Effector memory CD4-positive, alpha-beta T cell (primary cell): ENCODE measurements around the gene ARNT2.

ENCODE experiments used
- DNase-seq, 3 donors: peaks; one replicate each; pipeline ENCODE4 v3.0.0-alpha.2; 2020
- H3K27ac ChIP-seq: 2 replicates; pipeline ENCODE4 v1.7.0; 2013; ENCODE audit warnings: mild to moderate bottlenecking, low read length, moderate library complexity; ENCODE audit not compliant: insufficient read depth, poor library complexity, severe bottlenecking
- H3K27me3 ChIP-seq: replicated peaks from 2 replicates; pipeline ENCODE4 v1.7.0; 2013; ENCODE audit warnings: mild to moderate bottlenecking, low read length; ENCODE audit not compliant: insufficient read depth, control insufficient read depth, poor library complexity, severe bottlenecking
- H3K36me3 ChIP-seq: 2 replicates; pipeline ENCODE4 v1.7.0; 2013; ENCODE audit warnings: mild to moderate bottlenecking, low read length, moderate library complexity; ENCODE audit not compliant: control insufficient read depth, insufficient read depth
- H3K4me1 ChIP-seq: 2 replicates; pipeline ENCODE4 v1.7.0; 2013; ENCODE audit warnings: low read length, mild to moderate bottlenecking; ENCODE audit not compliant: control insufficient read depth, insufficient read depth, poor library complexity, severe bottlenecking
- H3K4me3 ChIP-seq: 2 replicates; pipeline ENCODE4 v1.7.0; 2013; ENCODE audit warnings: low read length, low read depth, mild to moderate bottlenecking; ENCODE audit not compliant: insufficient read depth, poor library complexity, severe bottlenecking
- H3K9me3 ChIP-seq: 2 replicates; pipeline ENCODE4 v1.7.0; 2013; ENCODE audit warnings: mild to moderate bottlenecking, low read length, moderate library complexity; ENCODE audit not compliant: control insufficient read depth

Gene ARNT2

GRCh38 chr15:80483725-80484161 lies 79.6 kb downstream of the ARNT2 start:
- no peak overlapping the region for H3K4me3 ChIP-seq

GRCh38 chr15:80484333-80484864 lies 80.2 kb downstream of the ARNT2 start:
- Histone ChIP-seq H3K27ac (no peak overlapping the region), H3K36me3 (no peaks in the 10 kb centered on the region), H3K9me3 (no peaks in the 10 kb centered on the region), H3K27me3 (no peaks in the 10 kb centered on the region), H3K4me3 (no peak overlapping the region), H3K4me1 (no peaks in the 10 kb centered on the region)
- DNase-seq, result no peak

More at GRCh38 chr15:80483725-80484161, 79.6 kb downstream of the ARNT2 start:
- H3K36me3 ChIP-seq, result no peaks in the 10 kb centered on the region
- H3K9me3 ChIP-seq, result no peaks in the 10 kb centered on the region
- H3K27ac ChIP-seq, result no peak overlapping the region
- no peaks in the 10 kb centered on the region for H3K4me1 ChIP-seq
- H3K27me3 ChIP-seq, result no peaks in the 10 kb centered on the region
- DNase-seq, result no peak

- no peaks in the 10 kb centered on the region for H3K4me1 ChIP-seq
- H3K9me3 ChIP-seq, result no peaks in the 10 kb centered on the region
- H3K36me3 ChIP-seq, result no peaks in the 10 kb centered on the region
- H3K27ac ChIP-seq, result no peak overlapping the region
- no peak for DNase-seq
- H3K4me3 ChIP-seq, result no peak overlapping the region
- no peaks in the 10 kb centered on the region for H3K27me3 ChIP-seq
Measured at GRCh38 chr15:80485370-80486164, 81.4 kb downstream of the ARNT2 start.

GRCh38 chr15:80487839-80488390 lies 83.7 kb downstream of the ARNT2 start:
- DNase-seq, result no peak
- Histone ChIP-seq H3K4me1 (no peaks in the 10 kb centered on the region), H3K27me3 (no peaks in the 10 kb centered on the region), H3K27ac (no peak overlapping the region), H3K4me3 (no peak overlapping the region), H3K36me3 (no peaks in the 10 kb centered on the region), H3K9me3 (no peaks in the 10 kb centered on the region)

- DNase-seq, result no peak
- Histone ChIP-seq H3K27me3 (no peaks in the 10 kb centered on the region), H3K9me3 (no peaks in the 10 kb centered on the region), H3K4me3 (no peak overlapping the region), H3K4me1 (no peaks in the 10 kb centered on the region), H3K27ac (no peak overlapping the region), H3K36me3 (no peaks in the 10 kb centered on the region)
Measured at GRCh38 chr15:80489030-80489594, 84.9 kb downstream of the ARNT2 start.

GRCh38 chr15:80490431-80490990 lies 86.3 kb downstream of the ARNT2 start:
- no peaks in the 10 kb centered on the region for H3K4me1 ChIP-seq
- DNase-seq, result no peak
- H3K9me3 ChIP-seq, result no peaks in the 10 kb centered on the region
- H3K36me3 ChIP-seq, result no peaks in the 10 kb centered on the region
- no peak overlapping the region for H3K4me3 ChIP-seq
- H3K27me3 ChIP-seq, result no peaks in the 10 kb centered on the region
- H3K27ac ChIP-seq, result no peak overlapping the region

- H3K27me3 ChIP-seq, result no peaks in the 10 kb centered on the region
- H3K27ac ChIP-seq, result no peak overlapping the region
- H3K36me3 ChIP-seq, result no peaks in the 10 kb centered on the region
- no peak for DNase-seq
- no peaks in the 10 kb centered on the region for H3K9me3 ChIP-seq
- H3K4me3 ChIP-seq, result no peak overlapping the region
- H3K4me1 ChIP-seq, result no peaks in the 10 kb centered on the region
Measured at GRCh38 chr15:80491163-80491847, 87.1 kb downstream of the ARNT2 start.

GRCh38 chr15:80492409-80492808 lies 88.2 kb downstream of the ARNT2 start:
- H3K4me1 ChIP-seq, result no peaks in the 10 kb centered on the region
- H3K4me3 ChIP-seq, result no peak overlapping the region
- H3K27ac ChIP-seq, result no peak overlapping the region
- H3K9me3 ChIP-seq, result no peaks in the 10 kb centered on the region
- DNase-seq, result no peak
- H3K36me3 ChIP-seq, result no peaks in the 10 kb centered on the region
- H3K27me3 ChIP-seq, result no peaks in the 10 kb centered on the region

GRCh38 chr15:80492874-80493273 lies 88.7 kb downstream of the ARNT2 start:
- H3K4me1 ChIP-seq, result no peaks in the 10 kb centered on the region

More at GRCh38 chr15:80492874-80493273, 88.7 kb downstream of the ARNT2 start:
- H3K9me3 ChIP-seq, result no peaks in the 10 kb centered on the region
- H3K27me3 ChIP-seq, result no peaks in the 10 kb centered on the region
- no peak for DNase-seq
- H3K27ac ChIP-seq, result no peak overlapping the region
- H3K4me3 ChIP-seq, result no peak overlapping the region
- H3K36me3 ChIP-seq, result no peaks in the 10 kb centered on the region
